WTC11 (cell line): Measurements from ENCODE around the gene SRGN.

Source experiments
- FOXJ3 ChIP-seq: sonication (generic); formaldehyde crosslinking; IDR thresholded peaks from 2 replicates; pipeline ENCODE4 v1.9.0; 2021; ENCODE audit warnings: missing genetic modification reagents, mild to moderate bottlenecking, borderline replicate concordance
- HMGA2 ChIP-seq: fragments of 250-450 bp; sonication (Bioruptor Pico); IDR thresholded peaks from 2 replicates; pipeline ENCODE4 v1.4.0; 2021; ENCODE audit warnings: mild to moderate bottlenecking, moderate library complexity
- IRF2 ChIP-seq: sonication (generic); formaldehyde crosslinking; IDR thresholded peaks from 2 replicates; pipeline ENCODE4 v1.8.0; 2022; ENCODE audit warnings: low read depth, missing genetic modification reagents, borderline replicate concordance
- JUN ChIP-seq: sonication (generic); formaldehyde crosslinking; IDR thresholded peaks from 2 replicates; pipeline ENCODE4 v1.8.0; 2023; ENCODE audit warnings: mild to moderate bottlenecking, missing genetic modification reagents
- NR3C1 ChIP-seq: sonication (generic); formaldehyde crosslinking; conservative IDR thresholded peaks from 2 replicates; pipeline ENCODE4 v1.8.1; 2023; ENCODE audit warnings: low read depth, mild to moderate bottlenecking, missing genetic modification reagents
- SMAD3 ChIP-seq: sonication (generic); formaldehyde crosslinking; IDR thresholded peaks from 2 replicates; pipeline ENCODE4 v1.8.0; 2022; ENCODE audit warnings: missing genetic modification reagents, mild to moderate bottlenecking, borderline replicate concordance
- SP1 ChIP-seq: sonication (generic); formaldehyde crosslinking; conservative IDR thresholded peaks from 2 replicates; pipeline ENCODE4 v1.8.1; 2022; ENCODE audit warnings: missing genetic modification reagents
- TF ChIP-seq, protein P1 (sequence below): sonication (generic); formaldehyde crosslinking; IDR thresholded peaks from 2 replicates; pipeline ENCODE4 v1.8.1; 2022; ENCODE audit warnings: low read depth, missing genetic modification reagents, borderline replicate concordance
- TF ChIP-seq, protein P2 (sequence below): fragments of 200-600 bp; IDR thresholded peaks from 2 replicates; pipeline ENCODE4 v1.8.0; 2022; ENCODE audit warnings: antibody characterized with exemption
- TF ChIP-seq, protein P3 (sequence below): sonication (generic); formaldehyde crosslinking; IDR thresholded peaks from 2 replicates; pipeline ENCODE4 v1.8.1; 2023; ENCODE audit warnings: mild to moderate bottlenecking, missing genetic modification reagents, moderate library complexity
- TF ChIP-seq, protein P4 (sequence below): sonication (generic); formaldehyde crosslinking; IDR thresholded peaks from 2 replicates; pipeline ENCODE4 v1.8.0; 2022; ENCODE audit warnings: mild to moderate bottlenecking, missing genetic modification reagents
- TF ChIP-seq, protein P5 (sequence below): sonication (generic); formaldehyde crosslinking; IDR thresholded peaks from 2 replicates; pipeline ENCODE4 v1.8.1; 2022; ENCODE audit warnings: mild to moderate bottlenecking, moderate library complexity, missing genetic modification reagents
- TF ChIP-seq, protein P6 (sequence below): fragments of 250-450 bp; sonication (Bioruptor Pico); IDR thresholded peaks from 2 replicates; pipeline ENCODE4 v1.9.0; 2021; ENCODE audit warnings: mild to moderate bottlenecking
- TF ChIP-seq, protein P7 (sequence below): sonication (generic); formaldehyde crosslinking; IDR thresholded peaks from 2 replicates; pipeline ENCODE4 v1.8.1; 2023; ENCODE audit warnings: mild to moderate bottlenecking, missing genetic modification reagents

DNA sequence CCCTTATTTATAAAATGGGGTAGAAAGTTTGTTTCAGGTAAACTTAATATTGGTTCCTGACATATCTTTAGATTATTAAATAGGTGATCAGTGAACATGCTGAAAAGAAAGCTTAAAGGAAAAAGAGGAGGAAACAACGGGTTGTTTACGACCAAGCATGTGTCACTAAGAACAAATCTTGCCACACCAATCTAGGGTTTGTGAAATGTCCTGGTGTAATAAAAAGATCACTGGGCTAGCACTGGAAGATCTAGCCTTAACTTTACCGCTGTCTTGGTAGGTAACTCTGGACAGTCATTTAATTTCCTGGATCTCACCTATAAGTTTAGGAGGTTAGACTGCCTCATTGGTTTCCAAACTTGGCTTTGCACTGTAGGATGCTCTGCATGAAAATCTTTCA, 55.1 kb downstream of the SRGN start:
- no peak for TF ChIP-seq IRF2 (CRISPR knock-in tag)
- TF ChIP-seq, protein P1, sequence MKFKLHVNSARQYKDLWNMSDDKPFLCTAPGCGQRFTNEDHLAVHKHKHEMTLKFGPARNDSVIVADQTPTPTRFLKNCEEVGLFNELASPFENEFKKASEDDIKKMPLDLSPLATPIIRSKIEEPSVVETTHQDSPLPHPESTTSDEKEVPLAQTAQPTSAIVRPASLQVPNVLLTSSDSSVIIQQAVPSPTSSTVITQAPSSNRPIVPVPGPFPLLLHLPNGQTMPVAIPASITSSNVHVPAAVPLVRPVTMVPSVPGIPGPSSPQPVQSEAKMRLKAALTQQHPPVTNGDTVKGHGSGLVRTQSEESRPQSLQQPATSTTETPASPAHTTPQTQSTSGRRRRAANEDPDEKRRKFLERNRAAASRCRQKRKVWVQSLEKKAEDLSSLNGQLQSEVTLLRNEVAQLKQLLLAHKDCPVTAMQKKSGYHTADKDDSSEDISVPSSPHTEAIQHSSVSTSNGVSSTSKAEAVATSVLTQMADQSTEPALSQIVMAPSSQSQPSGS (CRISPR knock-in tag): no peak
- no peak for TF ChIP-seq HMGA2 (CRISPR knock-in tag)
- TF ChIP-seq, protein P2, sequence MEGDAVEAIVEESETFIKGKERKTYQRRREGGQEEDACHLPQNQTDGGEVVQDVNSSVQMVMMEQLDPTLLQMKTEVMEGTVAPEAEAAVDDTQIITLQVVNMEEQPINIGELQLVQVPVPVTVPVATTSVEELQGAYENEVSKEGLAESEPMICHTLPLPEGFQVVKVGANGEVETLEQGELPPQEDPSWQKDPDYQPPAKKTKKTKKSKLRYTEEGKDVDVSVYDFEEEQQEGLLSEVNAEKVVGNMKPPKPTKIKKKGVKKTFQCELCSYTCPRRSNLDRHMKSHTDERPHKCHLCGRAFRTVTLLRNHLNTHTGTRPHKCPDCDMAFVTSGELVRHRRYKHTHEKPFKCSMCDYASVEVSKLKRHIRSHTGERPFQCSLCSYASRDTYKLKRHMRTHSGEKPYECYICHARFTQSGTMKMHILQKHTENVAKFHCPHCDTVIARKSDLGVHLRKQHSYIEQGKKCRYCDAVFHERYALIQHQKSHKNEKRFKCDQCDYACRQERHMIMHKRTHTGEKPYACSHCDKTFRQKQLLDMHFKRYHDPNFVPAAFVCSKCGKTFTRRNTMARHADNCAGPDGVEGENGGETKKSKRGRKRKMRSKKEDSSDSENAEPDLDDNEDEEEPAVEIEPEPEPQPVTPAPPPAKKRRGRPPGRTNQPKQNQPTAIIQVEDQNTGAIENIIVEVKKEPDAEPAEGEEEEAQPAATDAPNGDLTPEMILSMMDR: no peak
- TF ChIP-seq FOXJ3 (CRISPR knock-in tag): no peak
- TF ChIP-seq SP1 (CRISPR knock-in tag): no peak
- TF ChIP-seq, protein P3, sequence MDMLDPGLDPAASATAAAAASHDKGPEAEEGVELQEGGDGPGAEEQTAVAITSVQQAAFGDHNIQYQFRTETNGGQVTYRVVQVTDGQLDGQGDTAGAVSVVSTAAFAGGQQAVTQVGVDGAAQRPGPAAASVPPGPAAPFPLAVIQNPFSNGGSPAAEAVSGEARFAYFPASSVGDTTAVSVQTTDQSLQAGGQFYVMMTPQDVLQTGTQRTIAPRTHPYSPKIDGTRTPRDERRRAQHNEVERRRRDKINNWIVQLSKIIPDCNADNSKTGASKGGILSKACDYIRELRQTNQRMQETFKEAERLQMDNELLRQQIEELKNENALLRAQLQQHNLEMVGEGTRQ (CRISPR knock-in tag): no peak
- TF ChIP-seq, protein P4, sequence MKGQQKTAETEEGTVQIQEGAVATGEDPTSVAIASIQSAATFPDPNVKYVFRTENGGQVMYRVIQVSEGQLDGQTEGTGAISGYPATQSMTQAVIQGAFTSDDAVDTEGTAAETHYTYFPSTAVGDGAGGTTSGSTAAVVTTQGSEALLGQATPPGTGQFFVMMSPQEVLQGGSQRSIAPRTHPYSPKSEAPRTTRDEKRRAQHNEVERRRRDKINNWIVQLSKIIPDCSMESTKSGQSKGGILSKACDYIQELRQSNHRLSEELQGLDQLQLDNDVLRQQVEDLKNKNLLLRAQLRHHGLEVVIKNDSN (CRISPR knock-in tag): no peak
- TF ChIP-seq, protein P5, sequence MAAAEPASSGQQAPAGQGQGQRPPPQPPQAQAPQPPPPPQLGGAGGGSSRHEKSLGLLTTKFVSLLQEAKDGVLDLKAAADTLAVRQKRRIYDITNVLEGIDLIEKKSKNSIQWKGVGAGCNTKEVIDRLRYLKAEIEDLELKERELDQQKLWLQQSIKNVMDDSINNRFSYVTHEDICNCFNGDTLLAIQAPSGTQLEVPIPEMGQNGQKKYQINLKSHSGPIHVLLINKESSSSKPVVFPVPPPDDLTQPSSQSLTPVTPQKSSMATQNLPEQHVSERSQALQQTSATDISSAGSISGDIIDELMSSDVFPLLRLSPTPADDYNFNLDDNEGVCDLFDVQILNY (CRISPR knock-in tag): no peak
- TF ChIP-seq, protein P6, sequence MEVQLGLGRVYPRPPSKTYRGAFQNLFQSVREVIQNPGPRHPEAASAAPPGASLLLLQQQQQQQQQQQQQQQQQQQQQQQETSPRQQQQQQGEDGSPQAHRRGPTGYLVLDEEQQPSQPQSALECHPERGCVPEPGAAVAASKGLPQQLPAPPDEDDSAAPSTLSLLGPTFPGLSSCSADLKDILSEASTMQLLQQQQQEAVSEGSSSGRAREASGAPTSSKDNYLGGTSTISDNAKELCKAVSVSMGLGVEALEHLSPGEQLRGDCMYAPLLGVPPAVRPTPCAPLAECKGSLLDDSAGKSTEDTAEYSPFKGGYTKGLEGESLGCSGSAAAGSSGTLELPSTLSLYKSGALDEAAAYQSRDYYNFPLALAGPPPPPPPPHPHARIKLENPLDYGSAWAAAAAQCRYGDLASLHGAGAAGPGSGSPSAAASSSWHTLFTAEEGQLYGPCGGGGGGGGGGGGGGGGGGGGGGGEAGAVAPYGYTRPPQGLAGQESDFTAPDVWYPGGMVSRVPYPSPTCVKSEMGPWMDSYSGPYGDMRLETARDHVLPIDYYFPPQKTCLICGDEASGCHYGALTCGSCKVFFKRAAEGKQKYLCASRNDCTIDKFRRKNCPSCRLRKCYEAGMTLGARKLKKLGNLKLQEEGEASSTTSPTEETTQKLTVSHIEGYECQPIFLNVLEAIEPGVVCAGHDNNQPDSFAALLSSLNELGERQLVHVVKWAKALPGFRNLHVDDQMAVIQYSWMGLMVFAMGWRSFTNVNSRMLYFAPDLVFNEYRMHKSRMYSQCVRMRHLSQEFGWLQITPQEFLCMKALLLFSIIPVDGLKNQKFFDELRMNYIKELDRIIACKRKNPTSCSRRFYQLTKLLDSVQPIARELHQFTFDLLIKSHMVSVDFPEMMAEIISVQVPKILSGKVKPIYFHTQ (CRISPR knock-in tag): no peak
- TF ChIP-seq SMAD3 (CRISPR knock-in tag): no peak
- TF ChIP-seq, protein P7, sequence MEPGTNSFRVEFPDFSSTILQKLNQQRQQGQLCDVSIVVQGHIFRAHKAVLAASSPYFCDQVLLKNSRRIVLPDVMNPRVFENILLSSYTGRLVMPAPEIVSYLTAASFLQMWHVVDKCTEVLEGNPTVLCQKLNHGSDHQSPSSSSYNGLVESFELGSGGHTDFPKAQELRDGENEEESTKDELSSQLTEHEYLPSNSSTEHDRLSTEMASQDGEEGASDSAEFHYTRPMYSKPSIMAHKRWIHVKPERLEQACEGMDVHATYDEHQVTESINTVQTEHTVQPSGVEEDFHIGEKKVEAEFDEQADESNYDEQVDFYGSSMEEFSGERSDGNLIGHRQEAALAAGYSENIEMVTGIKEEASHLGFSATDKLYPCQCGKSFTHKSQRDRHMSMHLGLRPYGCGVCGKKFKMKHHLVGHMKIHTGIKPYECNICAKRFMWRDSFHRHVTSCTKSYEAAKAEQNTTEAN: no peak
- no peak for TF ChIP-seq JUN (CRISPR knock-in tag)
- TF ChIP-seq NR3C1 (CRISPR knock-in tag): no peak
